EH (cell line): ENCODE measurements around the gene OR7G1.

ENCODE experiments used
- DNase-seq: peaks from one replicate; pipeline ENCODE4 v3.0.0-alpha.2; 2015; ENCODE audit warnings: low read depth

The OR7G1 gene

GRCh38 chr19:9115307-9115813 is at the start of gene OR7G1:
OR7G1 (minus strand) TSS chr19:9115763; CDS start chr19:9115763, 0 bp downstream.
- no peak for DNase-seq

GRCh38 chr19:9165261-9165660 is 49.7 kb upstream of the OR7G1 start:
- peak; percentile 43 for DNase-seq

DNA sequence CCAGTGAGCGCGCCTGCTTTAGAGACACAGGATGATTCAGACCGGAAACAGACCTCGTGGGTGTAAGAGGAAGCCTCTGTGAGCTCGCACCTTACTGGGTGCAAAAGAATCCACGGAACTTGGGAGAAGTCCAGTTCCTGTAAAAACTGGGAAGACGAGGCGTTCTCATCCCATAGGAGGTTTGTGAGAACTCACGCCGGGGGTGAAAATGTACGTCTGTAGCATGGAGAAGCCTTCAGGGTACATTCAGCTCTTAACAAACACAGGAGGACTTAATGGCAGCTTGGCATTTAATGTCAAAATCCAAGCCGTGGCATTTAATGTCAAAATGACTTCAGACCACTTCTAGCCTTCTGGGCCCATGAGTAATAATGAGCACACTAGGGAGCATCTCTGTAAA is 45.9 kb upstream of the OR7G1 start:
- no peak for DNase-seq

GRCh38 chr19:9159891-9160290 is 44.3 kb upstream of the OR7G1 start:
- DNase-seq, result no peak

GRCh38 chr19:9156304-9156703 is 40.7 kb upstream of the OR7G1 start:
- DNase-seq, result no peak

DNA sequence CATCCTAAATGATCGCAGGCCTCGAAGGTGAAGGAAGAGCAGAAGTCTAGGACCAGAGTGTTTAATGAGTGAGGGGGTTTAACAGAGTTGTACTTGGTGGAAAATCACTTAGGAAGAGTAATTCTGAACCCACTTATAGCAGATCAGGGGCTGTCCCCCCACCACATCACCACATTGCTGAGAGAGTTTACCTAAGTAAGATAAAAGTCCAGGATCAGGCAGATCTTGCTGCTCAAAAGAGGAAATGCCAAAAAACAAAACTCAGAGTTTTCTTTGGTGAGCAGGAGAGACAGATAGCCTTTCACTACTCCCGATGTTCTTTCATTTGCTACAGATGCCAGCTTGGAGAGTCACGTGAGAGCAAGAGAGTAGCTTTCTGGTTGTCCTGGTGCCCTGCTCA is 40.0 kb upstream of the OR7G1 start:
- DNase-seq, result no peak

DNA sequence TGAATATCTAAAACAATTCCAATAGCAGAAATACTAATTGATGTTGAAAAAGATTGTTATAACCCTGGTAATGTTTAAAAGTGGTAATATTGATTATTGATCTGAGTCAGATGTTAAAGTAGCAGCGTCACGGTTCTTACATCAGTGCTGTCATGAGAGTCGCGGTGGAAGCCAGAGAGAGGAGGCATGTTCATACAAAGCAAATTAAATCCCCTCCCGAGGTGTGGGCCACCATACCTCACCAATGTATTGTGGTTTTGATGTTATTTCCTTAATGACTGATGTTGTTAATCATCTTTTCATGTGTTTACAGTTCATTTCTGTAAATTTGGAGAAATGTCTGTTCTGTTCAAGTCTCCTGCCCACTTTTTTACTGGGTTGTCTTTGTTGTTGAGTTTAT is 35.8 kb upstream of the OR7G1 start:
- no peak for DNase-seq

DNA sequence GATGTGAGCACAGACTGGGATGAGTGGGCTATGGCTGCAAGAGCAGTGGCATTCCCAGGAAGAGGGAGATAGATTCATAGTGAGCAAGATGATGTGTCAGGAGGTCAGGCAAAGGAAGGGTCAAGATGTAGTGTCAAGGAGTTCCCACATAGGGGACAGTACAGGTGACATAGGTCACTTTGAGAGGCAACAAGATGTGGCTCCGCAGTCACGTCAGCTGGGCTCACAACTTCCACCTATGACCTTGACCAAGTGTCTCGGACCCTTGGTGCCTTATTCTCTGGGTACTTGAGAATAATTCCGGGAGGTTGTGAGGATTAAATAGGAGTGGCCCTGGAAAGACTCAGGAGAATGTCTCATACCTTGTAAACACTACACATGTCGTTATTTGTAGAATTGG is 35.1 kb upstream of the OR7G1 start:
- DNase-seq, result no peak

- DNase-seq, result no peak
Observed at GRCh38 chr19:9149997-9150396, 34.4 kb upstream of the OR7G1 start.

- no peak for DNase-seq
Observed at GRCh38 chr19:9148697-9149096, 33.1 kb upstream of the OR7G1 start.

DNA sequence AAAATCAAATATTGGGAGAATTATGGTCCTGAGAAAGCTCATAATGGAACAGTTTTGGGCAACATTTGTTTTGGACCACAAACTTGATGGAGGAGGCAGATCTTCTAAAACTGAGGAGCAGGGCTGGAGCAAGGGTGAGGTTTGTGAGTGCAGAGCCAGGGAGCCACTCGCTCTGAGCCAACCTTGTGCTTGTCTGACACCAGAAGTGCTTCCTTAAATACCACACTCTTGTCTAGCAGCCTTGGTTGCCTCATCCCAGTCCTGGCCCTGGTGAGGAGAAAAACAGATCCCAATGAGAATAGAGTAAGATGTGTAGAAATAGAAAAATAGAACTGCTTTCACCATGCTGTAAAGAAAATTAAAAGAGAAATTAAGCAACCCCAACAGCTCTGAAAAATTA is 31.3 kb upstream of the OR7G1 start:
- DNase-seq, result no peak

DNA sequence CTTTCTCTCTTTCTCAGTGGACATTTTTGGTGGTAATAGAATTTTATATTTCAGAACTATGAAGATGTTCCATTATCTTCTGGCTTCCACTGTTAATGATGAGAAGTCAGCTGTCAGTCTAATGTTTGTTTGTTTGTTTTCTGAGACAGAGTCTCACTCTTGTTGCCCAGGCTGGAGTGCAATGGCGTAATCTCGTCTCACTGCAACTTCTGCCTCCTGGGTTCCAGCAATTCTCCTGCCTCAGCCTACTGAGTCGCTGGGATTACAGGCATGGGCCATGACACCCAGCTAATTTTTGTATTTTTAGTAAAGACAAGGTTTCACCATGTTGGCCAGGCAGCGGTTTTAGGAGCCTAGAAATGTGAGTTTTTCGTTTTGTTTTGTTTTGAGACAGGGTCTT is 29.4 kb upstream of the OR7G1 start:
- peak; percentile 9 for DNase-seq

DNA sequence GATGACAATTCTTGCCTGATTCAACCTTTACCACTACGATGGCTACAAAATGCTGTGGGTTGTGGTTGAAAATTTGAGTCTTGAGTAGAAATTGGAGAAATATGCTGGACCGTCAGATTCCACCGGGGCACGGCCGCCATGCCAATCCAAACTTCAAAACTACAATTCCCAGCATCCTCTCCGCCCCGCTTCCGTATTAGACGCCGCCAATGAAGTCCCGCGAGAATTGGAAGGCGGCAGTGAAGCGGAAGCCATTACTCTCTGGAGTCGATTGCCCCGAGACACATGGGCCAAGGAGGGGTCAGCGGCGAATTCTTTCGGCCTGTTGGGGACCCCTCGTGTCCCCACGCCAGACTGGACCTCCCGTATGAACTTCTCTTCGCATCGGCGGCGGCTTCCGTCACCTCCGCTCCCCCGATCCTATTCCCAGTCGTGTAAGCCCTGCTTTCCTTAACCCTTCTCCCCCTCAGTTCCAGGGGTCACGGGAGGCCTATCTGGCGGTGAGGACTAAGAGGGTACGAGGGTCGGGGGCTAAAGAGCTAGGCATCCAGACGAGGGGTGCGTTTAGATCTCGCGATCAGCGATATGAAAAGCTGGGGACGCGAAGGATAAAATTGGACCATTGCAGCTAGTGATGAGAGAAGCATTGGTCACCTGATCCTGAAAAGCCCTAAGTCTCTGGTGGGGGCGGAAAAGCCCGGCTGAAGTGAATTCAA is 24.8 kb upstream of the OR7G1 start, which contains the start of gene ZNF317:
Gene ZNF317 (plus strand): TSS at position 239 of the 716 bp plus-strand sequence. CDS start 15,620 bp downstream, outside the sequence.
- peak; percentile 94 for DNase-seq

DNA sequence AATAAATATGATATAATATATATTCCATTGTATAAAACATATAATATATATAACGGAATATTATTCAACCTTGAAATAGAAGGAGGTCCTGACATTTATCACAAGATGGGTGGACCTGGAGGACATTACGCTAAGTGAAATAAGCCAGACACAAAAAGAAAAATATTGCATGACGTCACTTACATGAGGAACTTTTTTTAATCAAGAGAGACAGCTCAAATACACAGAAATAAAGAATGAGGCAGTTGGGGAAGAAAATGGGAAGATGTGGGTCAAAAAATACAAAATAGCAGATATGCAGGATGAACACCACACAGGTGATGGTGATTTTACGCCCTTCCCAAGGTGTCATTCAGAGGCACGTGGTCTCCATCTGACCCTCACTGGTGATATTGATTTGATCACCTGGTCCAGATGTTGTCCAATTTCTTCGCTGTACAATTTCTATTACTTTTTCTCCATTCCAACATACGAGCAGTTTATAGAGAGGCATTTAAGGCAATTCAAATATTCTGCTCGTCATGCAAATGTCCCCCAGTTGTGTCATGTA is 24.1 kb upstream of the OR7G1 start:
- no peak for DNase-seq

DNA sequence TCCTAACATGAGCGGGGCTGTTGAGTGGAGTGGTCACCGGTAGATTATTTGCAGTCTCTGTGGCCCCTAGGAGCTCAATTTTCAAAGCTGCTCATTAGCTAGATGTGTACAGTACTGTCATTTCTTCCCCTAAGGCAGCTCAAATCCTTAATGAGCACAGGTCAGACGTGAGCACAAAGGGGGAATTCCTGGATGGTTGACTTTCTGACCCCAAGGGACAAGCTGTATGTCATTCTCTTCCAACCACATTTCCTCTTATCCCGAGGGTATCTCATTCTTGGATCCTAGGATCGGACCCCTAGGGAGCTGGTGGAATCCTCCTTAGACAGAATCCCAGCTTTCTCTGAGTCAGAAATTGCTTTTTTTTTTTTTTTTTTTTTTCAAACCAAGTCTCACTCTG is 16.9 kb upstream of the OR7G1 start:
- DNase-seq, result peak; percentile 1

DNA sequence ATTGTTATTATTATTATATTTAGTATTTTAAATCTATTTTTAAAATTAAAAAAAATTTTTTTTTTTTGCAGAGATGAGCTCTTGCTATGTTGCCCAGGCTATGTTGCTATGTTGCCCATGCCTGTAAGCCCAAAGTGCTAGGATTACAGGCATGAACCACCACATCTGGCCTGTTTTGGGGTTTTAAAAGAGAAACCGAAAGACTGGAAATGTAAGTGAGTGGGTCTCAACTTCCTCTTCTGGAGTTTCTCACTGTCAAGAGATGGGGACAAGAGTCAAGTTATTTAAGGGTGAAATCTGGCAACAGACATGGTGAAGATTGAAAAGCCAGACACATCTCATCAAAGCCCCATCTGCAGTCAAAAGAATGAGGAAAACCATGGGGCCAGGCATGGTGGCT is 15.4 kb upstream of the OR7G1 start:
- no peak for DNase-seq

DNA sequence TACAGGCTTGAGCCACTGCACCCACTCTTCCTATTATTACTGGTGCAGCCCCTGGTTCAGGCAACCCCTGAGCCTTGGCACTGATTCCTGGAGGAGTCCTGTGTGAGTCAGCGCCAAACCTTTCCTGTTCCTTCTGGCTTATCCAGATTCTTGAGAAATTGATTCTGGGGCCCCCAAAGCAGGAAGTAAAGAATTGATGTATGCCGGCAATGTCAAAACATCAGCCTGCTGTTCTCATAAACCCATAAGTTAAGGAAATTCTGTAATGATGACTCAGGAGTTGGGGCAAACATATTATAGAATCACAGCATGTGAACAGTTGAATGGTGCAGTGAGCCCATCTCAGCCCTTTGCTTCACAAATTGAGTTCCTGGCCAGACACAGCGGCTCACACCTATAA is 12.6 kb upstream of the OR7G1 start:
- no peak for DNase-seq

GRCh38 chr19:9126900-9127405 is 11.4 kb upstream of the OR7G1 start, which contains the start of gene OR7G3:
OR7G3 (minus strand) TSS chr19:9126950; CDS start chr19:9126950, 0 bp downstream.
- DNase-seq, result no peak

- DNase-seq, result no peak
Observed at GRCh38 chr19:9116547-9116946, 984 bp upstream of the OR7G1 start.

DNA sequence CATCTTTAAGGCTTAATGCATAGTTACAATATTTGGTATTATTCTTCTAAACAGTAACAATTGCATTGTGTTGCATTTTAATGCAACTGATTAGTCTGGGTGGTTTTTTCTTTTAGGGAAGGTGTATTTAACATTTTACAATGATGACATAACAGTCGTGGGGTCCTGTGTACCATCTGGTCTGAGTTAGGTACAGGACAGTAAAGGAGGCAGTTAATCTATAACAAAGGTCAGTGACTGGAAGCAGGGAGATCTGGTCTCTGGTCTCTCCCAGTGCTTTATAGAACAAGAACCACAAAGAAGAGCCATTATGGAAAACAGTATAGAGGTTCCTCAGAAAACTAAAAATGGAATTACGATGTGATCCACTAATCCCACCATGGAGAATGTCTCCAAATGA is 5.6 kb downstream of the OR7G1 start:
- no peak for DNase-seq

DNA sequence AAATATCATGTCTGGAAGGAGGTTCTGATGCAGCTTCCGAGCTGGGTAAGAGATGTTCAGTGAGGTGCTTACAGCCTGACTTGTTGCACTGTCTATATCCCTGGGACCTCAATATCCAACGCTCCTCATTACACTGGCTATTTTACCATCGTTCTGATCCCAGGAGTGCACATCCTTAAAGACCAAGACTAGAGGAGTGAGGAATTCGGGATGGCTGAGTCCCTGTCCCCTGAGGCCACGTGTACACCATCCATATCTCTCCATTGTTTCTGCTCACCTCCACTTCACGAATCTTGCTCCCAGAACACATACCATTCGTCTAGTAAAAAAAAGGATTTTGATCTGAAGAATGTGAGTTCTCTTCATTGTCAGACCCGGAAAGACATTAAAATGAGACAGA is 8.2 kb downstream of the OR7G1 start, which contains the start of gene OR7G2:
Gene OR7G2 (minus strand): TSS at position 101 of the 400 bp plus-strand sequence. CDS start 4,232 bp downstream, outside the sequence.
- DNase-seq, result no peak

DNA sequence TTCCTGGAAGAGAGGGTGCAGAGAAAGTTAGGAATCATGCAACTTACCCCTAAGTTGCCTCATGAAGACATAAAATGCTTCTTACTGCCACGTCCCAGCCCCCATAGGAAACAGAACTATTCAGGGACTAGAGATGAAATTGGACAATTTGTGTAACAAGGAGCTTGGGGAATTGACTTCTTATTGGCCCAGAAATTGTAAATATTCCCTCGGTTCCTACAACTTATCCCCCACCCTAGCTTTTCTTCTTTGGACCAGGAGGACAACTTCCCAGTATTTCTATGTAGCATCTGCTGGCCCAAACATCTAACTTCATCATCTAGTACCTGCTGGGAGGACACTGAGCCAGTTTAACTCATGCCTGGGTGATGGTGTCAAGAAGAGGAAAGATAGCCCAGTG is 28.8 kb downstream of the OR7G1 start, which contains the start of gene OR1M1:
Gene OR1M1 (plus strand): TSS at position 301 of the 400 bp plus-strand sequence. CDS start 6,184 bp downstream, outside the sequence.
- DNase-seq, result no peak

DNA sequence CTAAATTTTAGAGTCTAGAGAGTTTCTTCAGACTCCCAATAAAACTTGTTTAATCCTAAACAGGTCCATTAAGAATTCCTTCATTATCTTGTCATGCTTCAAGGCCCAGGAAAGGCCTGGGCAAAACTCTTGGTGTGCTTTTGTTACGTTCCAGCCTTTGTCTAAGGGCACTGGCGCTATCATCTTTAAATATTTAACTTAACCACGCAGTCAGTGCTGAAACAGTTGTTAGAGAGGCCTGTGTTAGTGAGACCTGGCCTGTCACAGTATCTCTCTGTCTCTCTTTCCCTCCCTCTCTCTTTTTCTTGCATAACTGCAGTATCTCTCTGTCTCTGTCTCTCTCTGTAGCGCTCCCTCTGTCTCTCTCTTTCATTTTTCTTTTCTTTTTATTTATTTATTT is 36.9 kb downstream of the OR7G1 start:
- DNase-seq, result no peak
